Activated naive CD8-positive, alpha-beta T cell treated with anti-CD3 and anti-CD28 coated beads for 36 hours (primary cell): ENCODE results near the gene MAP3K13. TPM values are rescaled to one million over a fixed set of nuclear protein-coding genes. Genes with fewer than 3 reads are reported as not detected.

ENCODE experiments used
- DNase-seq: peaks from one replicate; pipeline ENCODE4 v3.0.0; 2021
- H3K27ac Mint-ChIP-seq: one replicate; pipeline ENCODE4 v1.8.0; 2022; ENCODE audit warnings: mild to moderate bottlenecking, moderate library complexity, mixed read lengths
- H3K27me3 Mint-ChIP-seq: one replicate; pipeline ENCODE4 v1.8.0; 2022; ENCODE audit warnings: mild to moderate bottlenecking, mixed read lengths
- H3K36me3 Mint-ChIP-seq: one replicate; pipeline ENCODE4 v1.8.0; 2021; ENCODE audit warnings: mild to moderate bottlenecking, mixed read lengths
- H3K4me1 Mint-ChIP-seq: one replicate; pipeline ENCODE4 v1.8.0; 2021; ENCODE audit warnings: mixed read lengths
- H3K4me3 Mint-ChIP-seq: one replicate; pipeline ENCODE4 v1.8.0; 2022; ENCODE audit warnings: mild to moderate bottlenecking, moderate library complexity, mixed read lengths
- H3K9me3 Mint-ChIP-seq: one replicate; pipeline ENCODE4 v1.8.0; 2022; ENCODE audit warnings: mixed read lengths
- total RNA-seq, 2 experiments: library from RNA; stranded (reverse); gene quantifications; one replicate each; pipeline ENCODE4 v1.2.3, GENCODE V29; 2021

MAP3K13 gene, protein sequence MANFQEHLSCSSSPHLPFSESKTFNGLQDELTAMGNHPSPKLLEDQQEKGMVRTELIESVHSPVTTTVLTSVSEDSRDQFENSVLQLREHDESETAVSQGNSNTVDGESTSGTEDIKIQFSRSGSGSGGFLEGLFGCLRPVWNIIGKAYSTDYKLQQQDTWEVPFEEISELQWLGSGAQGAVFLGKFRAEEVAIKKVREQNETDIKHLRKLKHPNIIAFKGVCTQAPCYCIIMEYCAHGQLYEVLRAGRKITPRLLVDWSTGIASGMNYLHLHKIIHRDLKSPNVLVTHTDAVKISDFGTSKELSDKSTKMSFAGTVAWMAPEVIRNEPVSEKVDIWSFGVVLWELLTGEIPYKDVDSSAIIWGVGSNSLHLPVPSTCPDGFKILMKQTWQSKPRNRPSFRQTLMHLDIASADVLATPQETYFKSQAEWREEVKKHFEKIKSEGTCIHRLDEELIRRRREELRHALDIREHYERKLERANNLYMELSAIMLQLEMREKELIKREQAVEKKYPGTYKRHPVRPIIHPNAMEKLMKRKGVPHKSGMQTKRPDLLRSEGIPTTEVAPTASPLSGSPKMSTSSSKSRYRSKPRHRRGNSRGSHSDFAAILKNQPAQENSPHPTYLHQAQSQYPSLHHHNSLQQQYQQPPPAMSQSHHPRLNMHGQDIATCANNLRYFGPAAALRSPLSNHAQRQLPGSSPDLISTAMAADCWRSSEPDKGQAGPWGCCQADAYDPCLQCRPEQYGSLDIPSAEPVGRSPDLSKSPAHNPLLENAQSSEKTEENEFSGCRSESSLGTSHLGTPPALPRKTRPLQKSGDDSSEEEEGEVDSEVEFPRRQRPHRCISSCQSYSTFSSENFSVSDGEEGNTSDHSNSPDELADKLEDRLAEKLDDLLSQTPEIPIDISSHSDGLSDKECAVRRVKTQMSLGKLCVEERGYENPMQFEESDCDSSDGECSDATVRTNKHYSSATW
- 10 to 100 TPM; 13.8 to 14.8 TPM for total RNA-seq

- Mint-ChIP-seq H3K4me1 (peaks cover 14% of the 10 kb centered on the region), H3K9me3 (no peaks in the 10 kb centered on the region), H3K27me3 (peaks cover 77% of the 10 kb centered on the region), H3K36me3 (no peaks in the 10 kb centered on the region), H3K4me3 (peak within 1 kb of the TSS; percentile 84), H3K27ac (peak within 1 kb of the TSS; percentile 73)
- peak; percentile 53 for DNase-seq
Observed at GRCh38 chr3:185362850-185363661, at the start of gene MAP3K13. Gene MAP3K13 (plus strand): TSS chr3:185363136. CDS start chr3:185428582, 65,446 bp downstream.

DNA sequence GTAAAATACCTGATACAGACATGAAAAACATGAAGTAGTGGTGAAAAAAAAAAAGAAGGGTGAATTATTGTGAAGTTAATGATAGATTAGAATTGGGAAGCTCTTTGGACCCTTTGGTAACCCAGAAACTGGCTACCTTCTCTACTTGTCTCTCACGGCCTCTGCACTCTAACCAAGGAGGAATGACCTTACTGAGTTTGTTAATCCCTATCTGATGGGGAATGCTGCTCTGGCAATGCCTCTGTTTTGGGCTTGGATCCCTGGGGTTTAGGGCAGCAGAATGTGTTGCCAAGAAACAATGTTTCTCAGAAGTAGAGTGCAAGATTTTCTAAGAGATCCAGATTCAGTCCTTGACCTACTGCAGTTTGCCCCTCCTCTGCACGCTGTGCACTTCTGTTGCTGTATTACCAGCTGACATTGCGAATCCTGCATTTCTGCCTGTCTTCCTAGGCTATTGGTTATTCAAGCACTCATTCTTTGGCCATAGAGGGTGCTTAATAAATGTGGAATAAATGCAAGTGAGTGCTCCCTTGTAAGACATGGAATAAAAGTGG is 49.2 kb upstream of the MAP3K13 start:
- no peak for DNase-seq
- Mint-ChIP-seq H3K27me3 (peaks cover 4% of the 10 kb centered on the region), H3K9me3 (peaks cover 7% of the 10 kb centered on the region), H3K36me3 (peaks cover 20% of the 10 kb centered on the region), H3K4me3 (no peak overlapping the region), H3K4me1 (peaks cover 6% of the 10 kb centered on the region), H3K27ac (no peak overlapping the region)

- no peak overlapping the region for H3K4me3 Mint-ChIP-seq
- no peak for DNase-seq
- H3K9me3 Mint-ChIP-seq = no peaks in the 10 kb centered on the region
- no peak overlapping the region for H3K27ac Mint-ChIP-seq
- peaks cover 6% of the 10 kb centered on the region for H3K4me1 Mint-ChIP-seq
- H3K27me3 Mint-ChIP-seq = peaks cover 4% of the 10 kb centered on the region
- no peaks in the 10 kb centered on the region for H3K36me3 Mint-ChIP-seq
Observed at GRCh38 chr3:185316740-185317412, 46.1 kb upstream of the MAP3K13 start.

DNA sequence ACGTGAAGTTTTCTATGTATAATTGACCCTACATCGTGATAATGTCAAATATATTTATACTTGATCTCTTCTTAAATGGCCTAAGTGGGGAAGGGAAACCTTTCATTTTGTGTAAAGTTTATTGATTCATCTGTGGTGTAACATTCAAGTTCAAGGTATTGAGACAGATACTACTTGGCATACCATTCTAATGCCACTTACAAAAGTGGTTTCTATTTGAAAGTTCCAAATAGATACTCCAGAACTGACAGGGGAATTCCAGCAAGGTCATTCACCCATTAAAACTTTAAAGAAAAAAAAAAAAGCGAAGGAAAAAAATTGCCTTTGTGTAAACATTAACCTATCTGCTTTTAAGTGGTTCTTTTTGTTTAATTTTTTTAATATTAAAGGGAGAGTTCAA is 45.3 kb upstream of the MAP3K13 start:
- no peaks in the 10 kb centered on the region for H3K36me3 Mint-ChIP-seq
- no peak overlapping the region for H3K4me3 Mint-ChIP-seq

GRCh38 chr3:185318141-185318540 is 44.8 kb upstream of the MAP3K13 start:
- peaks cover 6% of the 10 kb centered on the region for H3K4me1 Mint-ChIP-seq
- no peak for DNase-seq
- H3K27ac Mint-ChIP-seq = no peak overlapping the region
- peaks cover 4% of the 10 kb centered on the region for H3K27me3 Mint-ChIP-seq
- no peaks in the 10 kb centered on the region for H3K9me3 Mint-ChIP-seq
- H3K36me3 Mint-ChIP-seq = no peaks in the 10 kb centered on the region
- H3K4me3 Mint-ChIP-seq = no peak overlapping the region

More for the DNA sequence above, 45.3 kb upstream of the MAP3K13 start:
- H3K4me1 Mint-ChIP-seq = peaks cover 6% of the 10 kb centered on the region
- H3K27me3 Mint-ChIP-seq = peaks cover 4% of the 10 kb centered on the region
- DNase-seq = no peak
- no peak overlapping the region for H3K27ac Mint-ChIP-seq
- no peaks in the 10 kb centered on the region for H3K9me3 Mint-ChIP-seq

DNA sequence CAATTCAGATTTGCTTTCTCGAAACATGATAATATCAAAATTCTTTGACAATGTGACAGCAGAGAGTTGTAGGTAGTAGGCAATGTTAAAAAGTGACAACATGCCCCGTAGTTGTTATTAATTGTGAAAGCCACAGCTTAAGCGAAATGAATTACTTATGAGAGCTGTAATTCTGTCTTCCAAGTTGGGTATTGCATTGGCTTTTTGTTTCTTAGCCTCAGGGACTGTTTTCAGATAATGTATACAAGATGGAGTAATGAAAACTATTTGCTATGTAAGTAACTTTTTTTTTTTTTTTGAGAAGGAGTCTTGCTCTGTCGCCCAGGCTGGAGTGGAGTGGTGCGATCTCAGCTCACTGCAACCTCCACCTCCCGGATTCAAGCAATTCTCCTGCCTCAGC is 43.1 kb upstream of the MAP3K13 start:
- no peak overlapping the region for H3K27ac Mint-ChIP-seq
- no peak overlapping the region for H3K4me3 Mint-ChIP-seq
- no peaks in the 10 kb centered on the region for H3K9me3 Mint-ChIP-seq
- DNase-seq = no peak
- H3K4me1 Mint-ChIP-seq = peaks cover 6% of the 10 kb centered on the region
- peaks cover 4% of the 10 kb centered on the region for H3K27me3 Mint-ChIP-seq
- H3K36me3 Mint-ChIP-seq = no peaks in the 10 kb centered on the region

- Mint-ChIP-seq H3K4me3 (no peak overlapping the region), H3K27ac (no peak overlapping the region), H3K36me3 (no peaks in the 10 kb centered on the region), H3K27me3 (peaks cover 4% of the 10 kb centered on the region), H3K4me1 (peaks cover 6% of the 10 kb centered on the region), H3K9me3 (no peaks in the 10 kb centered on the region)
- DNase-seq = no peak
Observed at GRCh38 chr3:185320949-185321348, 42.0 kb upstream of the MAP3K13 start.

- H3K27me3 Mint-ChIP-seq = peaks cover under 1% of the 10 kb centered on the region
- H3K4me1 Mint-ChIP-seq = peaks cover 3% of the 10 kb centered on the region
- no peaks in the 10 kb centered on the region for H3K36me3 Mint-ChIP-seq
Observed at GRCh38 chr3:185322101-185322719, 40.7 kb upstream of the MAP3K13 start.

DNA sequence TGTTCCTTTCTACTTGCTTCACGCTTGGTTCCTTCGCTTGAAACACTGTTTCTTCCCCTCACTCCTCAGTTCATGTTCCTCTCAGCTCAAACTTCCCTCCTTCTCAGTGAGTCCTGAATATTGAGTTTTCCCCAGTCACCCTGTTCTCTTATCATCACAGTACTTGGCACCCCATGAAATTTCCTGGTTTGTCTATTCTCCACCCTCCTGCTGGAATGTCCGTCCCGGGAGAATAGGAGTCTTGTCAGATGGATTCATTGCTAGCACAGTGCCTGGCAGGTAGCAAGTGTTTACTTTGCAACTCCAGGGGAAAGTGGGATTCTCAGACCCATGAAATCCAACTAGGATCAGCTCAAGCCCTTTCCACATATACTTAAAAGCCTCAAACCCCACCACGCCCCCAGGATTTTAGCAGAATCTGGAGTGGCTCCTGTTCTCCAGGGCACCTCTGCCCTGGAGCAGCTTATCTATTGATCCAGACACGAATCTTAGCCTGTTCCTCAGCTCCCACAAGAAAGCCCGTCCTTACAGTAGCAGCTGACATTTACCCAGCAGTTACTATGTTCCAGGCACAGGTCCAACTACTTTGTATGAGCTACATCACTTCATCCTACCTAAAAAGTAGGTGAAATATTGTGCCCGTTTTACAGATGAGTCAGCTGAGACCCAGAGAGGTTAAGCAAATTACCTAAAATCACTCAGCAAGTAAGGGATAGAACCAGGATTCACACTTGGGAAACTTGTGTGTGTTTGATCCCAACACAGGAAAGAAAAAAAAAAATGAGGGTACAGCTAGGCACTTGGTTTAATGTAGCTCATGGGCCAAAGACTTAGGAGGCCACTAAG is 36.8 kb upstream of the MAP3K13 start:
- Mint-ChIP-seq H3K4me1 (no peaks in the 10 kb centered on the region), H3K27ac (no peak overlapping the region), H3K27me3 (no peaks in the 10 kb centered on the region), H3K9me3 (no peaks in the 10 kb centered on the region), H3K4me3 (no peak overlapping the region), H3K36me3 (no peaks in the 10 kb centered on the region)
- DNase-seq = no peak

More at GRCh38 chr3:185322101-185322719, 40.7 kb upstream of the MAP3K13 start:
- Mint-ChIP-seq H3K9me3 (no peaks in the 10 kb centered on the region), H3K27ac (no peak overlapping the region), H3K4me3 (no peak overlapping the region)
- DNase-seq = no peak

DNA sequence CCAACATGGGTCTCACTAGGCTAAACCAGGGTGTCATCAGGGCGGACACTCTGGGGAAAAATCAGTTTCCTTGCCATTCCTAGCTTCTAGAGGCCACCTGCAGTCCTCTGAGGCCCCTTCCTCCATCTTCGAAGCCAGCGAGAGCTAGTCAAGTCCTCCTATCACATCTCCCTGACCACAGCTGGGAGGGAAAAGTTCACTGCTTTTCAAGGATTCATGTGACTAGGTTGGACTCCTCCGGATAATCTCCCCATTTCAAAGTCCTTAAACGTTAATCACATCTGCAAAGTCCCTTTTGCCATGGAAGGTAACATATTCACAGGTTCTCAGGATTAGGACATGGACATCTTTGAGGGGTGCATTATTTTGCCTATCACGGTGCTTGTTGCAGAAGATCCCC is 35.9 kb upstream of the MAP3K13 start:
- DNase-seq = no peak
- Mint-ChIP-seq H3K27ac (no peak overlapping the region), H3K27me3 (no peaks in the 10 kb centered on the region), H3K9me3 (no peaks in the 10 kb centered on the region), H3K4me1 (peaks cover 2% of the 10 kb centered on the region), H3K36me3 (no peaks in the 10 kb centered on the region), H3K4me3 (no peak overlapping the region)

- Mint-ChIP-seq H3K4me3 (no peak overlapping the region), H3K9me3 (no peaks in the 10 kb centered on the region), H3K27ac (no peak overlapping the region), H3K36me3 (no peaks in the 10 kb centered on the region), H3K4me1 (peaks cover 14% of the 10 kb centered on the region), H3K27me3 (no peaks in the 10 kb centered on the region)
- no peak for DNase-seq
Observed at GRCh38 chr3:185328324-185329004, 34.5 kb upstream of the MAP3K13 start.

GRCh38 chr3:185330238-185330637 is 32.7 kb upstream of the MAP3K13 start:
- DNase-seq = no peak
- H3K27ac Mint-ChIP-seq = no peak overlapping the region
- H3K4me1 Mint-ChIP-seq = peaks cover 14% of the 10 kb centered on the region
- no peaks in the 10 kb centered on the region for H3K27me3 Mint-ChIP-seq
- no peaks in the 10 kb centered on the region for H3K36me3 Mint-ChIP-seq
- H3K9me3 Mint-ChIP-seq = no peaks in the 10 kb centered on the region
- H3K4me3 Mint-ChIP-seq = no peak overlapping the region
